Activated CD8-positive, alpha-beta memory T cell treated with anti-CD3 and anti-CD28 coated beads, Interleukin-2, amount 50 U/mL, for 1 hour (primary cell): ENCODE results near the gene MRC2.

Source experiments
- DNase-seq: peaks from one replicate; pipeline ENCODE4 v3.0.0-alpha.2; 2020; ENCODE audit errors: extremely low read depth

Gene MRC2

DNA sequence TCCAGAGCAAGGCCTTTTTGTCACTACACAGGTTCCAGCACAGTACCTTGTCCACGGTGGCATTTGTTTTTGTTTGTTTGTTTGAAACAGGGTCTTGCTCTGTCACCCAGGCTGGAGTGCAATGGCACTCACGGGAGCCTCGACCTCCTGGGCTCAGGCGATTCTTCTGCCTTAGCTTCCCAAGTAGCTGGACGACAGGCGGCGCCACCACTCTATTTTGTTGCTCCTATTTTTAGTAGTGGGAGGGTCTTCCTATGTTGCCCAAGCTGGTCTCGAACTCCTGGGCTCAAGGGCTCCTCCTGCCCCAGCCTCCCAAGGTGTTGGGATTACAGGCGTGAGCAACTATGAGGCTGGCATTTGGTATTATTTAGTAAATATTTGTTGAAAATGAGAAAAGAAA is 10.3 kb downstream of the MRC2 start:
- DNase-seq: no peak

DNA sequence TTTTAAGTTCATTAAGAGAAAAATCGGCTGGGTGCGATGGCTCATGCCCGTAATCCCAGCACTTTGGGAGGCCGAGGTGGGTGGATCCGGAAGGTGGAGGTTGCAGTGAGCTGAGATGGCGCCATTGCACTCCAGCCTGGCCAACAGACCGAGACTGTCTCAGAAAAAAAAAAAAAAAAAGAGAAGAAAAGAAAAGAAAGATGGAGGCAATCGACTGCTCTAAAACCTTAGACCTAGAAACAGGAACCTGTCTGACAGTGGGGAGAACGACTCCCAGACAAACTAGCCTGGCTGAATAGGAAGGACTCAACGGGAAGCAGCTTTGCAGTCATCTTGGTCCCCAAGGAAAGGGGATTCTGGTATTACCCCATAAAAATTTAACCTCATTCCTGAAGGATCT is 13.7 kb downstream of the MRC2 start:
- no peak for DNase-seq

- no peak for DNase-seq
Measured at GRCh38 chr17:62641951-62642350, 14.5 kb downstream of the MRC2 start.

- DNase-seq: no peak
Measured at GRCh38 chr17:62643496-62643895, 16.0 kb downstream of the MRC2 start.

DNA sequence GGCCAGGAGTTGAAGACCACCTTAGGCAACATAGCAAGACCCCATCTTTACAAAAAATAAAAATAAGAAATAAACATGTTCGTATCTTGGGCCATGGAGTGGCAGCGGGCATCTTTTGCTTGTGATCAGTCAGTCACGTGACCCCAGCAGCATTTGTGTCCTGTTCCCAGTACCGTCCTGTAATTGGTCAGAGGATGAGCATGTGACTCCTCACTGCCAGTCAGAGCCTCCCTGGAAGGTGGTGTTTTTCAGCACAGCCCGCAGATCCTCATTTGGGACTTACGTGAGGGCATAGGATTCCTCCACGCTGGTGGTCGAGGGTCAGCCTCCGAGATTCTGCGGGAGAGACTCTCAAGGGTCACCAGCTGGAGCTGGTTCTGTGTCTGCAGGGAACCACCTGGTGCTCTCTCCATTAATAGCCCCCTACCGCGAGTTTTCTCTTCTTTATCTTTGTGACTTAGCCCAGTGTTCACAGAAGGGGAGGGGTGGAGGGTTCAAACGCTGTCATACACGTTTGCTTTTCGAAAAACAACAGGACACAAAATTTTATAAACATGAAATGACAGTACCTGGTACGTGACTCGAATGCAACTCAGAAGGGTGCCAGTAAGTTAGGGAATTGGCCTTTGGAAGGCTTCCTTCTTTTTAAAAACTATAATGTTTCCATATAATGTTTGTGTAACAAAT is 17.2 kb downstream of the MRC2 start:
- DNase-seq: no peak

GRCh38 chr17:62648251-62648955 is 20.9 kb downstream of the MRC2 start:
- DNase-seq: no peak

DNA sequence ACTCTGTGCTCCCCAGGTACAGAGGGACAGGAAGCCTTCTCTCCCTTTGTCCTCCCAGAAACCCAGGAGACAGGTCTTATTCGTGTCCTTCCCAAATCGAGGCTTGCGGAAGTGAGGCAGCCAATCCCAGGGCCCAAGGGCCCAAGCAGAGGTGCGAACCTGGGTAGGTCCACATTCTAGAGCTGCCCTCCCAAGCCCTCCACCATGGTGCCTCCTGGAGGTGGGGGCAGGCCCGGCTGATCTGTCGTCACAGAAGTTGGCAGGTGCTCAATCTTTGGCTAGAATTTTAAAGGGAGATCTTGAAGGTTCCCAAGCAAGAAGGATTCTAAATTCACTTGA is 21.5 kb downstream of the MRC2 start:
- DNase-seq: no peak

- DNase-seq: no peak
Measured at GRCh38 chr17:62649570-62649969, 22.1 kb downstream of the MRC2 start.

DNA sequence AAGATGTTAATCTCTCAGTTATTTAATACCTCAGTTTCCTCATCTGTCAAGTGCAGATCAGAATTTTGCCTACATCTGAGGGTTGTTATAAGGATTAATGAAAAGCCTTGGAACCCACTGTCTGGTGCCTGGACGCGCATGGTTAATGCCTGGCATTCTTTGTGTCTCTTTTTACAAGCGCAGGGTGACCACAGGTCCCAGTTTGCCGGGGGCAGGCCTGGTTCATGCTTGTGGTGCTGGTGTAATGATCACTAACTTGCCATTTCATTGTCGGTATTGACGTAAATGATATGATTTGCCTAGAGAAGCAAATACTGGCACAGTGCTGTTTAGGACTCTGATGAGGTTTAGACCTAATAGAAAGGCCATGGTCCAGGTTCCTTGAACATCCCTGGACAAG is 23.1 kb downstream of the MRC2 start:
- DNase-seq: no peak

DNA sequence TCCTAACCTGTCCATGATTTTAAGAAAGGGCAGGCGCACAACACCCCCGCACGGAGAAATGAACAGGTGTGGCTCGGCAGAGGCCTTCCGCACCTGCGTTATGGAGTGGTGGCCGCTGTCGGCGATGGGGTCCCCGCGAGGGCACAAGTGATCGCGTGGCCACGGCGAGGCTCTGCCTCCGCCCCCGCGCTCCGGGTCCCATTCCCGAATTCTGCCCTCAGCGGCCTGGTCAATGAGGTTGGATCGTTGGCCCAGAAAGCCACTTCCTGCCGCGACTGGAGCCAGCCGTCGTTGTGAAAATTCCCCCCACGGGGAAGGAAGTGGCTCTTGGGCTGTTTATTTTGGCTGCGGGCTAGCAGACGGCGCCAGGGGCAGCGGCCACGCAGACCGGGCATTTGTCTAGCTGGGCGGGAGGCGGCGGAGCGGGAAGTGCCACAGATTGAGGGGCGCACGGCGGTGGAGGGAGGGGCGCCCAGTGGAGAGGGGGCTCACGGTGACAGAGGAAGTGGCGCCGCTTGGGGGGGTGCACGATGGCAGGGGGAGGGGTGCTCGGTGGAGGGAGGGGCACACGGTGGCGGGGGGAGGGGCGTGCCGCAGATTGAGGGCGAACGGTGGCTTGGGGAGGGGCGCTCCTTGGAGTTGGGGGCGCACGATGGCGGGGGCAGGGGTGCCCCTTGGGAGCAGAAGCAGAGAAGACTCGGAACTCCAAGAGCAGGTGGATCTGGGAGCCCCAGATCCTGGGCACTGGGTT is 25.0 kb downstream of the MRC2 start:
- no peak for DNase-seq

- no peak for DNase-seq
Measured at GRCh38 chr17:62653002-62653825, 25.7 kb downstream of the MRC2 start.

DNA sequence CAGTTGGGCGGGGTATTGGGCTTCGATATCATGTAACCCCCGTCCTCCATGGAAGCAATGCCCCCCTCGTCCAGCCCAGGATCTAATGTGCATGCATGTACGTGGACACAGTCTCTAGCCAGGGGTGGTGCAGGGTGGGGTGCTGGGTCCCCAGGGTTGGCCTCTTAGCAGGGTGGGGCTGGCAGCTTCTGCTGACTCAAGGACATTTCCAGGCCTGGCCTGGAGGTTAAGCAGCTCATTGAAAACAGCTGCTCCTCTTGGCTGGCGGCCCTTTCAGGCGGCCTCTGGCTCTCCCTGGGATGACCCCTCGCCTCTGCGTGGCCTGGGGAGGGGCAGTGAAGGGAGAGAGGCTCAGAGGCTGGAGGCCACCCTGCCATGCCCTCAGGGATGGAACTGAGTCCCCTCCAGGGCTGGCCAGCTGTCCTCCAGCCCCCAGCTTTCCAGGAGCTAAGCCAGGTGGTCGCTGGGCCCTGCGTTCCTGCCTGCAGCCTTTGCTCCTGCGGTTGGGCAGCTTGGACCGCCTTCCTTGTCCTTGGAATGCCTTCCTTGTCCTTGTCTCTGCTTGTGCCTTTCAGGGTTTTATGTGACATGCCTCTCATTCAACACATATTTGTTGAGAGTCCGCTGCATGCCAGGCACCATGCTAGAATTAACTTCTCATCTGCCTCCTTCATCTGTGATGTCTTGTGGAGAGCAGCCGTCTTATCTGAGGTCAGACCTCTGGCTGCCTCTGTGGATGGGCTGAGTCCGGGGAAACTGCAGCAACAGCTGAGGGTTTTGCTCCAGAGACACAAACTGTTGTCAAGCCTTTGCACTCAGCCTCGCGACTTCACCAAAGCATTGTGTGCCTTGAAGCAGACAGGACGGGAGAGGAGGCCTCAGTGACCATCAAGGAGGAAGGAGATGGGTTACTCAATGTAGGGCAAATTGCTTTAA is 26.6 kb downstream of the MRC2 start:
- DNase-seq: no peak

DNA sequence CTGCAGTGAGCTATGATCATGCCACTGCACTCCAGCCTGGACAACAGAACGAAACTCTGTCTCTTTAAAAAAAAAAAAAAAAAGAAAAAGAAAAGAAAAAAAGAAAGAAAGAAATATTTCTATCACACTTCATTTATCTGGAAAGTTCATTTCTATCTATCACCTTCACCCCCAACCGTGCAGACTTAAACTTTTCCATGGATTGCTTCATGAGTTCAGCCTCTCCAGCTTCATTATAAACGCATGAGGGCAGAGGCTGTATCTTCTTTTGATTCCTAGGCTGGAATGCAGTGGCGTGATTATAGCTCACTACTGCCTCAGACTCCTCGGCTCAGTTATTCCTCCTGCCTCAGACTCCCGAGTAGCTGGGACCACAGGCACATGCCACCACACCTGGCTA is 28.2 kb downstream of the MRC2 start:
- DNase-seq: no peak

DNA sequence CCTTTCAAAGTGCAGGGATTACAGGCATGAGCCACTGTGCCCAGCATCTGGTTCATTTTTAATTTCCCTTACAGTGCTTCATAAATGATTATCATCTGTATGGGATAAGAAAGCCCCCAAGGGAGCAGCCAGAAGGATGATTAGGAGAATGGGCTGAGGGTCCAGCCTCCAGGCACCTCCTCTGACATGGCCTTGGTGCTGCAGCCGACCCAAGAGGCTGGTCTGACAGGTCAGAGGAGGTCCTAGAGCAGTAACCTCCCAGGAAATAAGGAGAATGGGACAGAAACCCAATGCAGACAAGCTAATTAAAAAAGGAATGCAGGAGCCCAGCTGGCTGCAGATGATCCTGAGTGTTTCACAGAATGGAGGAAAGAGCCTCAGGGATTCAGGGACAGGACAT is 29.0 kb downstream of the MRC2 start:
- no peak for DNase-seq

DNA sequence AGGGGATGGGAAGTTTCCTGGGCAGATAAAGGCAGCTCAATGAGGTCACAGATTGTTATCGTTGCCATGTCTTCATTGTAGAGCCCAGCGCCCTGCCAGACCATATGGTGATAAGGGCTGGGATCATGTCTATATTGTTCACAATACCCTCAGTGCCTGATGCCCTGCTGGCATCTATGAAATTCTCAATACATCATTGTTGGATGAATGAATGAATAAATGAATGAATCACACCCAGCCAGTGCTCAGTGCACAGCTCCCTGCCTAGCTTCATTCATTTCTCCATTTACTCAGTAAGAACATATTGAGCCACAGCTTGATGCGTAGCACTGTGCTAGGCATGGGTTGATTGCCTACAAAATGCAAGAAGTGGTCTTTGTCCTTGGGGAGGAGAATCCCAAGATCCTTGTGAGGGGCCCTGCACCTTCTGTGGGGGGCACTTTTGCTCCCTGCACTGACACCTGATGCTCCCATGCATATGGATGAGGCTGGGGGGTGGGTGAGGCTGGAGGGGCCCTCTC is 29.7 kb downstream of the MRC2 start:
- DNase-seq: no peak

DNA sequence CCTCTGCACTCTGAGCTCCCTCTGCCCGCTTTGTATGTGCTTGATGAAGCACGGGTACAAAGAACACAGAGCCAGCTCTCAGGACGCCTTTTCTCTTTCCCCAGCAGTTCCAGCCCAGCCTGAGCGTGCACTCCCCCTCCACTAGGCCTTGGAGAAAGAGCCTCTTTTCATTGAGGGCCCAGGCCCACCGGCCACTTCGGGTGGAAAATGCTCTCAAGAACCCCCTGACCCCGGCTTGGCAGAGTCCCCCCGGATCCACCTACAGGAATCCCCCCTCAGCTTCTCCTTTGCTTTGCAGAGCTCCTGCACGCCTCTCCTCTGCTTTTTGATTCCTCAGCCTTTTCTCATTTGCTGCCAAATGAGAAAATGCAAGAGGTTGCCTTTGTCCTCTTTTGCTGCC is 30.2 kb downstream of the MRC2 start:
- no peak for DNase-seq

GRCh38 chr17:62658136-62658920 is 30.9 kb downstream of the MRC2 start:
- DNase-seq: no peak

- DNase-seq: no peak
Measured at GRCh38 chr17:62660629-62661118, 33.2 kb downstream of the MRC2 start.

GRCh38 chr17:62661337-62661736 is 33.9 kb downstream of the MRC2 start:
- no peak for DNase-seq

DNA sequence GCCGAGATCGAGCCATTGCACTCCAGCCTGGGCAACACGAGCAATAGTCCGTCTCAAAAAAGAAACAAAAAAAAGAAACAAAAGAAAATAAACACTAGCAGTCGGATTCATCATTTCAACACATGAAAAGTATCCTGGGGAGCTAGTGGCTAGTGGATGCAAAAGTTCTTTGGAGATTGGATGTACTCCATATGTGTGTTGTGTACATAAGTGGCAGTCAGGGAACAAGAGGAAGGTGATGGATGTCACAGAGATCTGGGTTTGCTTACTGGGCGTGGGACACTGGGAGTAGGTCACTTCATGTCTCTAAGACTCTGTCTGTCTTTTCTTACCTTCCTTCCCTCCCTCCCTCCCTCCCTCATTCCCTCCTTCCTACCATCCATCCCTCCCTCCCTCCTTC is 35.4 kb downstream of the MRC2 start:
- no peak for DNase-seq
